Activated CD4-positive, alpha-beta T cell treated with anti-CD3 and anti-CD28 coated beads, Interleukin-2, Interleukin-6, amounts not matched to agents 100 ng/mL and 50 ng/mL, durations not matched to agents 16 hours and 8 hours (primary cell): ENCODE data around the gene URGCP.
"Not testable (repeated sequence)": the region's sequence is repeated elsewhere in the genome, so short reads cannot be mapped to it uniquely, and the experiment has no call there.

ENCODE experiments used
- DNase-seq: peaks from one replicate; pipeline ENCODE4 v3.0.0-alpha.2; 2020

The URGCP gene

GRCh38 chr7:43870316-43870715 lies 36.1 kb downstream of the URGCP start:
- no peak for DNase-seq

GRCh38 chr7:43869867-43870240 lies 36.5 kb downstream of the URGCP start:
- peak; percentile 18 for DNase-seq

GRCh38 chr7:43869006-43869866 lies 37.2 kb downstream of the URGCP start, which contains the start of gene MRPS24:
TSS of gene MRPS24 (minus strand) at chr7:43869517. CDS start at chr7:43869495, 22 bp downstream.
- peak; percentile 95 for DNase-seq

- no peak for DNase-seq
These were observed 37.8 kb downstream of the URGCP start for GRCh38 chr7:43868681-43869005.

DNA sequence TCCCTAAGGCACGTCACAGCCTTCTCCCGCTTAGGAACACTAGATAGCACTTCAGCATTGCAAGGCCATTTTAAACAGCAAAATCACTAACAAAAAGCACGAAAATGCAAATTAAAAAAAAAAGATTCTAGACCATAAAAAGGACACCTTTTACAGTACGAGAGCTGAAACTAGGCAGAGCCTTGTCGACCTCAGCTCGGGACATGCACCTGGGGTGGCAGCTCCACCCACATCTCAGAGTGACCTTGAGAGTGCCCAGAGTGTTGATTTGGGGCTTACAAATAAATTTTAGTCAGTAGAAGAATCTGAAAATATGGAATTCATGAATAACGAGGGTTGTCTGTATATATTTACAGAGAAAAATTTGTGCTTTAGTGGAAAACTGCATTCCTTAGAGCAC lies 38.2 kb downstream of the URGCP start:
- DNase-seq, result no peak

DNA sequence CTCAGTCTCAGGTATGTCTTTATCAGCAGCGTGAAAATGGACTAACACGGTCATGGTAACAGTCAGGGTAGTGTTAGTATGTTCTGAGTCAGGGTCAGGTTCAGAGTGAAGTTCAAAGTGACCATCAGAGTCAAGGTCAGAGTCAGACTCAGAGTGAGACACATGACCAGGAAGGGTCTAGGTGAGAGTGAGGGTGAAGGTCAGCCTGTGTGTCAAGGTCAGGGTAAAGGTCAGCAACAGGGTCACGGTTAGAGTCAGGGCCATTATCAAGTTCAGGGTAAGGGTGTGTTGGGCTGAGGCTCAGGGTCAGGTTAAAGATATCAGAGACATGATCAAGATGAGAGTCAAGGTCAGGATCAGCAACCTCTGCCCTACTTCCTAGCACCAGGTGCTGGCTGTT lies 41.1 kb downstream of the URGCP start:
- no peak for DNase-seq

DNA sequence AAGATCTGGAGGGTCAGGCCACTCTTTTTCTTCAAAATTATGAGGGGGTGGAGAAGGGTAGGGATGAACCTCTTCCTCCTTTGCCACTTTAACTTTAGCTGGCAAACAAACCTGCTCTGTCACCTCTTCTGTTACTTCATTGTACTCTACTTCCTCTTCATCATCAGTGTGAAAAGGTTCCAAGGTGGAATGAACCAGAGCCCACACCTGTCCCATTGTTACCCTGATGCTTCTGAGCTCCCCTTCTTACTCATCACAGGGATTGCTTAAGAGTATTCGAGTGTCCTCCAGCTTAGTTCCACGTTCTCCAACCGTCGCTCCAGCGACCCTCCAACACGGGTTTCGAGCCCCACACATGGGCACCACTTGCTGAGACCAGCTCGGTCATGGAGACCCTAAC lies 42.3 kb downstream of the URGCP start:
- DNase-seq, result no peak

GRCh38 chr7:43856996-43857395 lies 49.4 kb downstream of the URGCP start:
- no peak for DNase-seq

- no peak for DNase-seq
These were observed 50.1 kb downstream of the URGCP start for GRCh38 chr7:43856316-43856715.

- DNase-seq, result no peak
These were observed 51.2 kb downstream of the URGCP start for GRCh38 chr7:43855176-43855575.

- DNase-seq, result no peak
These were observed 54.6 kb downstream of the URGCP start for GRCh38 chr7:43851805-43852204.

- no peak for DNase-seq
These were observed 55.9 kb downstream of the URGCP start for GRCh38 chr7:43850348-43851116.

GRCh38 chr7:43849047-43849446 lies 57.3 kb downstream of the URGCP start:
- no peak for DNase-seq

GRCh38 chr7:43847496-43847895 lies 58.9 kb downstream of the URGCP start:
- no peak for DNase-seq

- DNase-seq, result no peak
These were observed 61.7 kb downstream of the URGCP start for GRCh38 chr7:43844662-43845061.

GRCh38 chr7:43844257-43844656 lies 62.1 kb downstream of the URGCP start:
- DNase-seq, result no peak

- no peak for DNase-seq
These were observed 63.1 kb downstream of the URGCP start for GRCh38 chr7:43843296-43843695.

- DNase-seq, result no peak
These were observed 68.2 kb downstream of the URGCP start for GRCh38 chr7:43838201-43838658.

- peak; percentile 76 for DNase-seq
These were observed 71.7 kb downstream of the URGCP start for GRCh38 chr7:43834463-43835251.

DNA sequence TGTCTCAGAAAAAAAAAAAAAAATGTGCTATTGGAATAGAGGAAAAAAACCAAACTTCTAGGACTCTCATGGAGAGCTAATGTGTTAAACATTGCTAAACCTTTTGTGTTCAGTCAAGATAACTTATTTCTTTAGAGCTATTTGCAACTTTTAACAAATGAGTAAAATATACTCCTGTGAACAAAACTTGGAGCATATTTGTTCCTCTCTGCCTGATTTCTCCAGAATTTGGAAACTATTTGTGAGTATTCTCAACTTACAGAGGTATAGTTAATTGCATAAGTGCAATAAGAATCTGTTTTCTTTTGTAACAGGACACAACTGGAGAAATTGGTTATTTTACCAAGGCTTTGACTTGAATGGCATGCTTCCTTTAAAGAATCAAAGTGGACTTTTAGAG lies 75.5 kb downstream of the URGCP start:
- not testable (repeated sequence) for DNase-seq
